Mesendoderm (in vitro differentiated cells): ENCODE data around the gene TSPAN31. TPM values are rescaled to one million over a fixed set of nuclear protein-coding genes. Genes with fewer than 3 reads are reported as not detected.
A peak's percentile ranks its signal among the peaks of the same experiment; 100 is the strongest.

ENCODE experiments used
- DNase-seq: peaks from one replicate; pipeline ENCODE4 v3.0.0; 2013
- H2AK5ac ChIP-seq: 2 replicates; pipeline ENCODE4 v1.6.1; 2013; ENCODE audit warnings: low read length, inconsistent platforms
- H2BK120ac ChIP-seq: 2 replicates; pipeline ENCODE4 v1.6.1; 2013; ENCODE audit warnings: low read depth, mild to moderate bottlenecking, low read length, moderate library complexity, mixed read lengths
- H2BK15ac ChIP-seq: replicated peaks from 2 replicates; pipeline ENCODE4 v1.6.1; 2013; ENCODE audit warnings: low read depth, mild to moderate bottlenecking, moderate library complexity
- H2BK5ac ChIP-seq: 2 replicates; pipeline ENCODE4 v1.6.1; 2013; ENCODE audit warnings: low read length, inconsistent platforms
- H3K18ac ChIP-seq: 2 replicates; pipeline ENCODE4 v1.6.1; 2013; ENCODE audit warnings: mild to moderate bottlenecking, low read length, mixed read lengths
- H3K23ac ChIP-seq: one replicate; pipeline ENCODE4 v1.6.1; 2013; ENCODE audit warnings: low read length
- H3K27ac ChIP-seq: 2 replicates; pipeline ENCODE4 v1.5.1; 2013; ENCODE audit warnings: low read depth, mild to moderate bottlenecking, inconsistent platforms, low read length, moderate library complexity
- H3K27me3 ChIP-seq: 2 replicates; pipeline ENCODE4 v1.6.1; 2013; ENCODE audit warnings: low read length, control low read depth, mild to moderate bottlenecking, inconsistent platforms; ENCODE audit not compliant: insufficient read depth, poor library complexity
- H3K36me3 ChIP-seq: 2 replicates; pipeline ENCODE4 v1.6.1; 2013; ENCODE audit warnings: low read length, inconsistent platforms; ENCODE audit not compliant: control insufficient read depth, insufficient read depth
- H3K4ac ChIP-seq: one replicate; pipeline ENCODE4 v1.6.1; 2013; ENCODE audit warnings: low read depth, mild to moderate bottlenecking, low read length, moderate library complexity
- H3K4me1 ChIP-seq: 2 replicates; pipeline ENCODE4 v1.6.1; 2013; ENCODE audit warnings: low read depth, low read length, inconsistent platforms; ENCODE audit not compliant: control insufficient read depth
- H3K4me2 ChIP-seq: 2 replicates; pipeline ENCODE4 v1.6.1; 2013; ENCODE audit warnings: low read length
- H3K4me3 ChIP-seq: 2 replicates; pipeline ENCODE4 v1.5.1; 2013; ENCODE audit warnings: mild to moderate bottlenecking, low read length
- H3K56ac ChIP-seq: one replicate; pipeline ENCODE4 v1.6.1; 2013; ENCODE audit warnings: low read length
- H3K79me1 ChIP-seq: 2 replicates; pipeline ENCODE4 v1.6.1; 2013; ENCODE audit warnings: low read length, inconsistent platforms
- H3K79me2 ChIP-seq: 2 replicates; pipeline ENCODE4 v1.6.1; 2013; ENCODE audit warnings: mild to moderate bottlenecking, low read length; ENCODE audit not compliant: control insufficient read depth, insufficient read depth
- H3K9ac ChIP-seq: 2 replicates; pipeline ENCODE4 v1.6.1; 2013; ENCODE audit warnings: low read length, inconsistent platforms
- H4K5ac ChIP-seq: one replicate; pipeline ENCODE4 v1.6.1; 2013; ENCODE audit warnings: low read length
- H4K8ac ChIP-seq: one replicate; pipeline ENCODE4 v1.6.1; 2013; ENCODE audit warnings: low read depth, mild to moderate bottlenecking, control low read depth, low read length, moderate library complexity
- WGBS: extraction: QIAGEN DNeasy Blood & Tissue Kit; methylation state at CpG from one replicate; pipeline ENCODE4 v1.1.7; 2013; ENCODE audit warnings: low lambda C conversion rate, missing lambda C conversion rate; ENCODE audit not compliant: insufficient coverage; ENCODE audit errors: extremely low coverage; 5-methylcytosine and 5-hydroxymethylcytosine counted together
- polyA plus RNA-seq, 2 experiments: library from polyadenylated mRNA; stranded (reverse); fragments of 200-250 nt; gene quantifications; one replicate each; pipeline ENCODE4 v1.2.3, GENCODE V29; 2013

The TSPAN31 gene
- 5.8 TPM for polyA plus RNA-seq (2013, experiment 1 of 2)
- 6.5 TPM for polyA plus RNA-seq (2013, experiment 2 of 2)

- no CpG with 5 or more reads among the region's 29 CpGs for WGBS
- peaks cover 10% of the 10 kb centered on the region for H3K27me3 ChIP-seq
Observed at GRCh38 chr12:57744777-57745484, at the start of gene TSPAN31. TSS of gene TSPAN31 (plus strand) at chr12:57745039. CDS start at chr12:57745155, 116 bp downstream.

GRCh38 chr12:57695770-57696432 lies 48.9 kb upstream of the TSPAN31 start:
- no peak overlapping the region for H4K8ac ChIP-seq
- WGBS = no CpG with 5 or more reads among the region's 11 CpGs

More at GRCh38 chr12:57744777-57745484, at the start of gene TSPAN31:
- Histone ChIP-seq H4K8ac (peak within 1 kb of the TSS; percentile 93), H2BK15ac (no peak within 1 kb of the TSS), H4K5ac (no peak within 1 kb of the TSS), H3K4me1 (no peaks in the 10 kb centered on the region), H3K18ac (peak within 1 kb of the TSS; percentile 94), H3K79me2 (no peaks in the 10 kb centered on the region), H2BK5ac (peak within 1 kb of the TSS; percentile 94), H3K36me3 (peaks cover 5% of the 10 kb centered on the region), H3K4ac (peak within 1 kb of the TSS; percentile 96), H3K23ac (no peak within 1 kb of the TSS), H2AK5ac (no peak within 1 kb of the TSS), H3K27ac (peak within 1 kb of the TSS; percentile 69), H3K4me3 (peak within 1 kb of the TSS; percentile 89), H3K79me1 (no peaks in the 10 kb centered on the region), H3K9ac (peak within 1 kb of the TSS; percentile 83), H3K4me2 (peak within 1 kb of the TSS; percentile 84), H2BK120ac (no peak within 1 kb of the TSS), H3K56ac (peak within 1 kb of the TSS; percentile 94)
- peak; percentile 98 for DNase-seq

GRCh38 chr12:57697076-57697475 lies 47.8 kb upstream of the TSPAN31 start:
- H3K18ac ChIP-seq = no peak overlapping the region
- H3K4ac ChIP-seq = no peak overlapping the region
- H3K27ac ChIP-seq = no peak overlapping the region
- H4K8ac ChIP-seq = no peak overlapping the region
- H3K36me3 ChIP-seq = no peaks in the 10 kb centered on the region
- H3K4me2 ChIP-seq = no peak overlapping the region
- no peak overlapping the region for H3K4me3 ChIP-seq
- no peak overlapping the region for H3K23ac ChIP-seq
- DNase-seq = no peak
- H2BK120ac ChIP-seq = no peak overlapping the region
- no peak overlapping the region for H2BK5ac ChIP-seq
- H2AK5ac ChIP-seq = no peak overlapping the region
- no peak overlapping the region for H2BK15ac ChIP-seq
- no peaks in the 10 kb centered on the region for H3K79me2 ChIP-seq
- H3K27me3 ChIP-seq = no peaks in the 10 kb centered on the region
- no peak overlapping the region for H3K9ac ChIP-seq
- WGBS = no CpG with 5 or more reads among the region's 1 CpG
- H3K56ac ChIP-seq = no peak overlapping the region
- H4K5ac ChIP-seq = no peak overlapping the region
- H3K4me1 ChIP-seq = peaks cover 3% of the 10 kb centered on the region
- H3K79me1 ChIP-seq = peaks cover 1% of the 10 kb centered on the region

More at GRCh38 chr12:57695770-57696432, 48.9 kb upstream of the TSPAN31 start:
- Histone ChIP-seq H4K5ac (no peak overlapping the region), H3K36me3 (no peaks in the 10 kb centered on the region), H3K27ac (no peak overlapping the region), H3K4me3 (no peak overlapping the region), H3K23ac (no peak overlapping the region), H2AK5ac (no peak overlapping the region), H3K4me2 (no peak overlapping the region), H2BK5ac (no peak overlapping the region), H3K79me1 (peaks cover 1% of the 10 kb centered on the region), H3K27me3 (no peaks in the 10 kb centered on the region), H3K9ac (no peak overlapping the region), H3K4me1 (peaks cover 3% of the 10 kb centered on the region), H3K56ac (no peak overlapping the region), H2BK120ac (no peak overlapping the region), H2BK15ac (no peak overlapping the region), H3K18ac (no peak overlapping the region), H3K79me2 (no peaks in the 10 kb centered on the region), H3K4ac (no peak overlapping the region)
- DNase-seq = no peak

GRCh38 chr12:57698414-57698813 lies 46.4 kb upstream of the TSPAN31 start:
- Histone ChIP-seq H3K23ac (no peak overlapping the region), H2BK15ac (no peak overlapping the region), H3K79me2 (no peaks in the 10 kb centered on the region), H3K9ac (no peak overlapping the region), H2AK5ac (no peak overlapping the region), H3K36me3 (no peaks in the 10 kb centered on the region), H2BK5ac (no peak overlapping the region), H3K4me3 (no peak overlapping the region), H3K27me3 (no peaks in the 10 kb centered on the region), H2BK120ac (no peak overlapping the region), H4K5ac (no peak overlapping the region), H3K56ac (no peak overlapping the region), H3K4me1 (peaks cover 3% of the 10 kb centered on the region), H3K79me1 (peaks cover 1% of the 10 kb centered on the region), H3K4me2 (no peak overlapping the region), H3K4ac (no peak overlapping the region), H4K8ac (no peak overlapping the region), H3K27ac (no peak overlapping the region), H3K18ac (no peak overlapping the region)
- no peak for DNase-seq
- no CpG with 5 or more reads among the region's 3 CpGs for WGBS

GRCh38 chr12:57700317-57700716 lies 44.5 kb upstream of the TSPAN31 start:
- no CpG with 5 or more reads among the region's 2 CpGs for WGBS
- no peak overlapping the region for H3K18ac ChIP-seq
- no peaks in the 10 kb centered on the region for H3K79me2 ChIP-seq
- no peak for DNase-seq
- no peak overlapping the region for H3K4me2 ChIP-seq
- H3K4me3 ChIP-seq = no peak overlapping the region
- no peak overlapping the region for H2AK5ac ChIP-seq
- no peak overlapping the region for H3K27ac ChIP-seq
- H3K4ac ChIP-seq = no peak overlapping the region
- no peak overlapping the region for H3K9ac ChIP-seq
- H3K79me1 ChIP-seq = no peaks in the 10 kb centered on the region
- no peak overlapping the region for H4K5ac ChIP-seq
- H2BK15ac ChIP-seq = no peak overlapping the region
- H3K27me3 ChIP-seq = no peaks in the 10 kb centered on the region
- no peak overlapping the region for H3K23ac ChIP-seq
- no peak overlapping the region for H3K56ac ChIP-seq
- no peak overlapping the region for H2BK5ac ChIP-seq
- H4K8ac ChIP-seq = no peak overlapping the region
- H2BK120ac ChIP-seq = no peak overlapping the region
- H3K4me1 ChIP-seq = no peaks in the 10 kb centered on the region
- no peaks in the 10 kb centered on the region for H3K36me3 ChIP-seq
